SK-N-SH (cell line): ENCODE results near the gene DOC2A. TPM values are rescaled to one million over a fixed set of nuclear protein-coding genes. Genes with fewer than 3 reads are reported as not detected.
"Not testable (repeated sequence)": the region's sequence is repeated elsewhere in the genome, so short reads cannot be mapped to it uniquely, and the experiment has no call there.

Experiments
- CTCF ChIA-PET: fragments of 300-600, 350-600 bp; formaldehyde crosslinking; extraction: SDS; loops from one replicate; lab custom pipeline; 2021; lab: Yijun Ruan, JAX
- POLR2A ChIA-PET: fragments of 350-600 bp; sonication (Branson Sonifier 250); formaldehyde crosslinking; extraction: SDS; loops from one replicate; lab custom pipeline; 2020; ENCODE audit warnings: antibody characterized with exemption, inconsistent platforms; lab: Yijun Ruan, JAX
- DNase-seq: peaks from one replicate; pipeline ENCODE4 v3.0.0; 2012
- H2AFZ ChIP-seq: fragments of 200-600 bp; sonication (generic); 2 replicates; pipeline ENCODE4 v1.8.1; 2016; ENCODE audit warnings: antibody characterized with exemption, mild to moderate bottlenecking, low read depth
- H3F3A ChIP-seq: fragments of 200-600 bp; sonication (generic); replicated peaks from 2 replicates; pipeline ENCODE3; 2016; ENCODE audit warnings: antibody characterized with exemption, mild to moderate bottlenecking; ENCODE audit not compliant: insufficient read depth
- H3K27ac ChIP-seq, 2 experiments: fragments of 200-500 bp in 1 of 2; fragments of 200-600 bp in 1 of 2; sonication (Bioruptor generic) in 1 of 2; sonication (generic), shearing (Covaris generic) in 1 of 2; 2 replicates each; pipeline versions ENCODE4 v1.5.1 to v1.6.1; 2014 to 2016; ENCODE audit warnings: low read depth in 2 of 2, inconsistent platforms in 1 of 2, low read length in 1 of 2, mild to moderate bottlenecking in 1 of 2, mixed read lengths in 1 of 2
- H3K27me3 ChIP-seq: fragments of 200-600 bp; sonication (generic), shearing (Covaris generic); 2 replicates; pipeline ENCODE4 v1.6.1; 2016; ENCODE audit warnings: mixed run types; ENCODE audit not compliant: insufficient read depth
- H3K36me3 ChIP-seq, 2 experiments: fragments of 200-500 bp in 1 of 2; fragments of 200-600 bp in 1 of 2; sonication (Bioruptor generic) in 1 of 2; sonication (generic) in 1 of 2; replicated peaks in 1 of 2; 2 replicates each; pipeline versions ENCODE3 to v1.5.1; 2014 to 2016; ENCODE audit warnings: low read length in 1 of 2, mild to moderate bottlenecking in 1 of 2; ENCODE audit not compliant: insufficient read depth in 2 of 2, control insufficient read depth in 1 of 2
- H3K4me1 ChIP-seq, 2 experiments: fragments of 200-500 bp in 1 of 2; fragments of 200-600 bp in 1 of 2; sonication (Bioruptor generic) in 1 of 2; sonication (generic), shearing (Covaris generic) in 1 of 2; 2 replicates each; pipeline versions ENCODE4 v1.5.1 to v1.6.1; 2014 to 2016; ENCODE audit warnings: low read depth in 1 of 2, low read length in 1 of 2, mixed run types in 1 of 2; ENCODE audit not compliant: insufficient read depth in 2 of 2, control insufficient read depth in 1 of 2
- H3K4me2 ChIP-seq: fragments of 200-600 bp; sonication (generic), shearing (Covaris generic); 2 replicates; pipeline ENCODE4 v1.6.1; 2017; ENCODE audit warnings: mixed run types
- H3K4me3 ChIP-seq, 2 experiments: fragments of 200-500 bp in 1 of 2; fragments of 200-600 bp in 1 of 2; sonication (Bioruptor generic) in 1 of 2; sonication (generic), shearing (Covaris generic) in 1 of 2; 2 replicates each; pipeline versions ENCODE4 v1.5.1 to v1.8.1; 2014 to 2016; ENCODE audit warnings: low read depth in 2 of 2, inconsistent platforms in 1 of 2, low read length in 1 of 2, mild to moderate bottlenecking in 1 of 2, mixed read lengths in 1 of 2, moderate library complexity in 1 of 2
- H3K79me2 ChIP-seq: fragments of 200-600 bp; sonication (generic); 2 replicates; pipeline ENCODE4 v1.8.1; 2017; ENCODE audit warnings: mild to moderate bottlenecking; ENCODE audit not compliant: insufficient read depth
- H3K9ac ChIP-seq: fragments of 200-600 bp; sonication (generic); 2 replicates; pipeline ENCODE4 v1.6.1; 2017; ENCODE audit warnings: mixed run types
- H3K9me2 ChIP-seq: fragments of 200-600 bp; sonication (generic); 2 replicates; pipeline ENCODE4 v1.6.1; 2017; ENCODE audit warnings: mixed run types
- H3K9me3 ChIP-seq: fragments of 200-600 bp; sonication (generic); 2 replicates; pipeline ENCODE4 v1.6.1; 2017; ENCODE audit warnings: mixed run types, mild to moderate bottlenecking, moderate library complexity
- H4K20me1 ChIP-seq: fragments of 200-600 bp; sonication (generic); 2 replicates; pipeline ENCODE4 v1.6.1; 2017; ENCODE audit warnings: mild to moderate bottlenecking, mixed run types; ENCODE audit not compliant: insufficient read depth
- EZH2phosphoT487 ChIP-seq: fragments of 200-600 bp; sonication (generic); IDR thresholded peaks from 2 replicates; pipeline ENCODE4 v1.6.1; 2017; ENCODE audit warnings: low read depth, mixed run types, mild to moderate bottlenecking, antibody characterized with exemption, moderate library complexity, borderline replicate concordance
- GABPA ChIP-seq: IDR thresholded peaks from 2 replicates; pipeline ENCODE4 v1.4.0; 2012; ENCODE audit warnings: low read depth, mild to moderate bottlenecking
- POLR2AphosphoS5 ChIP-seq: IDR thresholded peaks from 2 replicates; pipeline ENCODE4 v1.6.1; 2012; ENCODE audit warnings: low read depth, low read length
- SIN3A ChIP-seq: IDR thresholded peaks from 2 replicates; pipeline ENCODE4 v1.6.1; 2012; ENCODE audit warnings: low read depth, mild to moderate bottlenecking, low read length, moderate library complexity, borderline replicate concordance
- USF2 ChIP-seq: fragments of 150-350 bp; IDR thresholded peaks from 2 replicates; pipeline ENCODE4 v1.6.1; 2017; ENCODE audit warnings: antibody characterized with exemption, low read length, low read depth, borderline replicate concordance
- ZBTB33 ChIP-seq: IDR thresholded peaks from 2 replicates; pipeline ENCODE4 v1.4.0; 2012; ENCODE audit warnings: low read depth, borderline replicate concordance
- WGBS: methylation state at CpG from one replicate; pipeline ENCODE4 v1.1.6; 2017; ENCODE audit warnings: low lambda C conversion rate; 5-methylcytosine and 5-hydroxymethylcytosine counted together
- polyA plus RNA-seq, 3 experiments: library from polyadenylated mRNA; depleted of rRNA; stranded (reverse); fragments of >200 nt; gene quantifications; 2 replicates each; pipeline ENCODE4 v1.2.3, GENCODE V29; 2012

DOC2A gene
- polyA plus RNA-seq, 1 of the 3 experiments (the other 2 are of a cell fraction): 10.4 TPM

- H3K4me2 ChIP-seq, H3K36me3 ChIP-seq, H3K4me1 ChIP-seq, H3K27me3 ChIP-seq, H3K9me3 ChIP-seq, H3K4me3 ChIP-seq, H3K79me2 ChIP-seq, DNase-seq, H4K20me1 ChIP-seq, H3F3A ChIP-seq, H3K27ac ChIP-seq, H2AFZ ChIP-seq, CTCF ChIA-PET, H3K9me2 ChIP-seq, H3K9ac ChIP-seq: not testable (repeated sequence)
- 93% methylated on average over 14 of the region's 14 CpGs for WGBS
- POLR2A ChIA-PET: interaction anchor here (0.7 kb wide), 1 partner anchor 9 kb away, joined by 5 read pairs; no protein-coding TSS in a partner anchor
These were observed 1.8 kb upstream of the DOC2A start for GRCh38 chr16:30012598-30012997.

- 90% methylated on average over 26 of the region's 31 CpGs for WGBS
- no peak for DNase-seq
- CTCF ChIA-PET: interaction anchor here (0.6 kb wide), 1 partner anchor 9 kb away, joined by 3 read pairs; no protein-coding TSS in a partner anchor
These were observed 1.1 kb upstream of the DOC2A start for GRCh38 chr16:30011714-30012504.

More at GRCh38 chr16:30011714-30012504, 1.1 kb upstream of the DOC2A start:
- Histone ChIP-seq H3K9me2 (no peaks in the 10 kb centered on the region), H3K4me2 (peak overlapping the region; percentile 85; the same call in 1 of the 2 replicates), H3K27ac (no peak overlapping the region), H3K9ac (no peak overlapping the region), H3K36me3 (no peaks in the 10 kb centered on the region), H3K79me2 (no peaks in the 10 kb centered on the region), H2AFZ (no peak overlapping the region), H3K9me3 (no peaks in the 10 kb centered on the region), H3F3A (no peaks in the 10 kb centered on the region), H3K27me3 (no peaks in the 10 kb centered on the region), H3K4me3 (peak overlapping the region in 1 of 2 experiments; percentile 53; a peak in 1 of 4 replicates), H3K4me1 (peaks cover 0 to 5% of the 10 kb centered on the region in 2 experiments; a peak in 1 of 4 replicates), H4K20me1 (no peaks in the 10 kb centered on the region)
- POLR2A ChIA-PET: interaction anchor here (0.7 kb wide), 1 partner anchor 8 kb away, joined by 5 read pairs; no protein-coding TSS in a partner anchor
- no peak for TF ChIP-seq ZBTB33
- TF ChIP-seq EZH2phosphoT487: no peak
- TF ChIP-seq POLR2AphosphoS5: no peak
- TF ChIP-seq GABPA: no peak
- TF ChIP-seq SIN3A: no peak
- no peak for TF ChIP-seq USF2
